Urinary bladder (tissue), 4 donors: ENCODE measurements around the gene KMT2C. TPM values are rescaled to one million over a fixed set of nuclear protein-coding genes. Genes with fewer than 3 reads are reported as not detected.
"Not testable (repeated sequence)": the region's sequence is repeated elsewhere in the genome, so short reads cannot be mapped to it uniquely, and the experiment has no call there.

Source experiments
- DNase-seq: peaks from one replicate; pipeline ENCODE4 v3.0.0-alpha.2; 2015; ENCODE audit errors: extremely low spot score
- H3K27ac ChIP-seq: one replicate; pipeline ENCODE4 v1.5.1; 2013; ENCODE audit warnings: low read depth, mild to moderate bottlenecking, moderate library complexity
- H3K36me3 ChIP-seq: one replicate; pipeline ENCODE4 v1.6.1; 2013; ENCODE audit warnings: mild to moderate bottlenecking, moderate library complexity; ENCODE audit not compliant: insufficient read depth
- H3K4me1 ChIP-seq: one replicate; pipeline ENCODE4 v1.6.1; 2013; ENCODE audit warnings: mild to moderate bottlenecking, moderate library complexity; ENCODE audit not compliant: insufficient read depth
- H3K4me3 ChIP-seq: one replicate; pipeline ENCODE4 v1.5.1; 2013; ENCODE audit warnings: low read depth, low read length
- WGBS: extraction: QIAGEN DNeasy Blood & Tissue Kit; methylation state at CpG from one replicate; pipeline ENCODE4 v1.1.7; 2013; 5-methylcytosine and 5-hydroxymethylcytosine counted together
- polyA plus RNA-seq: library from polyadenylated mRNA; stranded (reverse); fragments of 200-250 nt; gene quantifications from one replicate; pipeline ENCODE4 v1.2.3, GENCODE V29; 2013
- total RNA-seq: library from RNA; depleted of rRNA; stranded (reverse); fragments of >200 nt; gene quantifications from one replicate; pipeline ENCODE4 v1.2.3, GENCODE V29; 2014
- donor health status: healthy with polysubstance abuse.
- donor health status: healthy.

Gene KMT2C
- total and polyA plus RNA-seq, 2 donors, result 16.5 to 105 TPM

GRCh38 chr7:152463709-152464311, 28.0 kb upstream of the KMT2C start:
- Histone ChIP-seq H3K27ac (peak overlapping the region; percentile 100), H3K4me1 (peaks cover 2% of the 10 kb centered on the region), H3K4me3 (peak overlapping the region; percentile 83), H3K36me3 (no peaks in the 10 kb centered on the region)
- DNase-seq, result peak; percentile 98
- WGBS, result under 1% methylated on average over 71 of the region's 71 CpGs

- H3K4me1 ChIP-seq, result peaks cover 2% of the 10 kb centered on the region
- H3K4me3 ChIP-seq, result peak overlapping the region; percentile 81
- H3K36me3 ChIP-seq, result no peaks in the 10 kb centered on the region
- peak; percentile 65 for DNase-seq
- 2% methylated on average over 29 of the region's 29 CpGs for WGBS
- peak overlapping the region; percentile 78 for H3K27ac ChIP-seq
Observed at GRCh38 chr7:152462995-152463708, 27.3 kb upstream of the KMT2C start.

GRCh38 chr7:152459724-152460251, 24.0 kb upstream of the KMT2C start:
- DNase-seq, result no peak
- Histone ChIP-seq H3K4me1 (no peaks in the 10 kb centered on the region), H3K27ac (no peak overlapping the region), H3K36me3 (no peaks in the 10 kb centered on the region), H3K4me3 (no peak overlapping the region)
- WGBS, result 63% methylated on average over 5 of the region's 5 CpGs

- Histone ChIP-seq H3K36me3 (no peaks in the 10 kb centered on the region), H3K4me3 (no peak overlapping the region), H3K27ac (no peak overlapping the region), H3K4me1 (no peaks in the 10 kb centered on the region)
- WGBS, result 51% methylated on average over 5 of the region's 5 CpGs
- DNase-seq, result no peak
Observed at GRCh38 chr7:152451356-152451755, 15.6 kb upstream of the KMT2C start.

- H3K4me1 ChIP-seq, H3K27ac ChIP-seq, DNase-seq, H3K4me3 ChIP-seq, H3K36me3 ChIP-seq: not testable (repeated sequence)
- WGBS, result 85% methylated on average over 19 of the region's 19 CpGs
Observed at GRCh38 chr7:152445386-152446008, 9.7 kb upstream of the KMT2C start.

GRCh38 chr7:152443586-152443985, 7.8 kb upstream of the KMT2C start:
- DNase-seq, result no peak
- 69% methylated on average over 6 of the region's 6 CpGs for WGBS
- H3K4me3 ChIP-seq, result no peak overlapping the region

GRCh38 chr7:152442330-152442835, 6.6 kb upstream of the KMT2C start:
- 94% methylated on average over 7 of the region's 7 CpGs for WGBS
- Histone ChIP-seq H3K36me3 (no peaks in the 10 kb centered on the region), H3K4me1 (no peaks in the 10 kb centered on the region)

More at GRCh38 chr7:152443586-152443985, 7.8 kb upstream of the KMT2C start:
- H3K36me3 ChIP-seq, result no peaks in the 10 kb centered on the region
- H3K27ac ChIP-seq, result no peak overlapping the region
- H3K4me1 ChIP-seq, result no peaks in the 10 kb centered on the region

GRCh38 chr7:152441810-152442209, 6.0 kb upstream of the KMT2C start:
- 67% methylated on average over 8 of the region's 8 CpGs for WGBS
- not testable (repeated sequence) for H3K4me1 ChIP-seq, H3K36me3 ChIP-seq, H3K27ac ChIP-seq, H3K4me3 ChIP-seq, DNase-seq

More at GRCh38 chr7:152442330-152442835, 6.6 kb upstream of the KMT2C start:
- no peak overlapping the region for H3K4me3 ChIP-seq
- no peak for DNase-seq
- H3K27ac ChIP-seq, result no peak overlapping the region

GRCh38 chr7:152441168-152441567, 5.4 kb upstream of the KMT2C start:
- not testable (repeated sequence) for H3K27ac ChIP-seq, H3K4me1 ChIP-seq, H3K4me3 ChIP-seq, DNase-seq, H3K36me3 ChIP-seq
- WGBS, result 71% methylated on average over 7 of the region's 7 CpGs

GRCh38 chr7:152438017-152438416, 2.2 kb upstream of the KMT2C start:
- DNase-seq, H3K36me3 ChIP-seq, H3K4me1 ChIP-seq, H3K27ac ChIP-seq, H3K4me3 ChIP-seq: not testable (repeated sequence)
- WGBS, result 84% methylated on average over 4 of the region's 4 CpGs

GRCh38 chr7:152436931-152437575, 1.2 kb upstream of the KMT2C start:
- 9% methylated on average over 22 of the region's 22 CpGs for WGBS
- not testable (repeated sequence) for H3K36me3 ChIP-seq, DNase-seq, H3K4me1 ChIP-seq
- peak overlapping the region; percentile 91 for H3K27ac ChIP-seq
- peak overlapping the region; percentile 68 for H3K4me3 ChIP-seq

- under 1% methylated on average over 116 of the region's 132 CpGs for WGBS
Observed at GRCh38 chr7:152436111-152436930, 518 bp upstream of the KMT2C start.

More at GRCh38 chr7:152436111-152436930, 518 bp upstream of the KMT2C start:
- Histone ChIP-seq H3K4me1 (no peaks in the 10 kb centered on the region), H3K4me3 (peak overlapping the region; percentile 68), H3K36me3 (no peaks in the 10 kb centered on the region), H3K27ac (peak overlapping the region; percentile 97)
- peak; percentile 76 for DNase-seq
